GM12878 (cell line): ENCODE measurements around the gene PTPN14.

Experiments used
- BRCA1 ChIP-seq: IDR thresholded peaks from 2 replicates; pipeline ENCODE4 v1.6.1; 2011; ENCODE audit warnings: low read depth, low read length, improper control_type of control experiment
- CBX5 ChIP-seq: sonication (generic); IDR thresholded peaks from 2 replicates; pipeline ENCODE4 v1.6.1; 2016; ENCODE audit warnings: low read depth, moderate library complexity, mild to moderate bottlenecking, inconsistent platforms
- CTCF ChIP-seq, 3 experiments: IDR thresholded peaks in 2 of 3; conservative IDR thresholded peaks in 1 of 3; 2 replicates each; pipeline ENCODE4 v1.5.1; 2011; ENCODE audit warnings: low read depth in 3 of 3, low read length in 3 of 3, mild to moderate bottlenecking in 3 of 3, control low read depth in 2 of 3, moderate library complexity in 2 of 3, inconsistent platforms in 1 of 3, mixed read lengths in 1 of 3; ENCODE audit not compliant: control insufficient read depth in 2 of 3, insufficient read depth in 1 of 3; ENCODE audit errors: extremely low read depth in 1 of 3
- E2F8 ChIP-seq: fragments of 450-650 bp; IDR thresholded peaks from 2 replicates; pipeline ENCODE4 v1.6.1; 2018; ENCODE audit warnings: mild to moderate bottlenecking, low read depth, moderate library complexity; ENCODE audit not compliant: partially characterized antibody
- FOXM1 ChIP-seq: IDR thresholded peaks from 2 replicates; pipeline ENCODE4 v1.6.1; 2012; ENCODE audit warnings: low read depth, mild to moderate bottlenecking, inconsistent platforms, low read length, moderate library complexity
- GABPA ChIP-seq: IDR thresholded peaks from 2 replicates; pipeline ENCODE4 v1.6.1; 2014; ENCODE audit warnings: antibody characterized with exemption, low read depth, mild to moderate bottlenecking, inconsistent platforms
- JUNB ChIP-seq: IDR thresholded peaks from 2 replicates; pipeline ENCODE4 v1.6.1; 2016; ENCODE audit warnings: antibody characterized with exemption, mild to moderate bottlenecking
- NFYB ChIP-seq: IDR thresholded peaks from 2 replicates; pipeline ENCODE4 v1.6.1; 2011; ENCODE audit warnings: low read depth, mild to moderate bottlenecking, low read length, improper control_type of control experiment, moderate library complexity; ENCODE audit not compliant: insufficient read depth
- POLR2A ChIP-seq: IDR thresholded peaks from 2 replicates; pipeline ENCODE4 v1.6.1; 2011; ENCODE audit warnings: low read depth, mild to moderate bottlenecking, low read length
- POLR2AphosphoS5 ChIP-seq: IDR thresholded peaks from 2 replicates; pipeline ENCODE4 v1.6.1; 2011; ENCODE audit warnings: mild to moderate bottlenecking, low read length, inconsistent platforms
- RCOR1 ChIP-seq: conservative IDR thresholded peaks from 2 replicates; pipeline ENCODE4 v1.6.1; 2012; ENCODE audit warnings: low read depth, low read length, improper control_type of control experiment
- RUNX3 ChIP-seq: IDR thresholded peaks from 2 replicates; pipeline ENCODE4 v1.6.1; 2012; ENCODE audit warnings: low read length, inconsistent platforms
- TCF12 ChIP-seq: IDR thresholded peaks from 2 replicates; pipeline ENCODE4 v1.6.1; 2011; ENCODE audit warnings: low read depth, mild to moderate bottlenecking, low read length
- TCF7 ChIP-seq: IDR thresholded peaks from 2 replicates; pipeline ENCODE4 v1.6.1; 2014; ENCODE audit warnings: antibody characterized with exemption, borderline replicate concordance

DNA sequence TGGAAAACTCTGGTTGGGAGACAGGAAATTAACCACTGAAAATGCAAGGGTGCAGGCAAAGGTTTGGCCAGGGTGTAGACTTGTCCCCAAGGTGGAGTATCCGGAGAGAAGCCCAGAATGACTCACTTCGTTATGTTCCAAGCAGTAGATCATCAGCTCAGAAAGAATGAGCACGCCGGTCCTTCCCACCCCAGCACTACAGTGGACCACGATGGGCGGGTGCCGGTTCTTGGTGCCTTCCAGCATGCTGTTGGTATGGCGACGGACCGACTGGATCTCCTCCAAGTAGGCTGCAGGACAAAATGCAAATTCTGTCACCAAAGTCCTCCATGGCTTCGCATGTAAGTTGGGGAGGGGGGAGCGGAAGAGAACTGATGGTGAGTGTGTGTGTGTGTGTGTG is 187.0 kb downstream of the PTPN14 start:
- TF ChIP-seq TCF7 = no peak
- no peak for TF ChIP-seq E2F8
- no peak for TF ChIP-seq GABPA
- TF ChIP-seq RCOR1 = no peak
- no peak for TF ChIP-seq POLR2AphosphoS5
- TF ChIP-seq POLR2A = no peak
- TF ChIP-seq CBX5 = no peak
- TF ChIP-seq BRCA1 = no peak
- TF ChIP-seq CTCF (IDR thresholded peaks at IDR 0.05 in 2 of 3, conservative IDR thresholded peaks at IDR 0.05 in 1 of 3; ENCODE audit: control insufficient read depth in 2 of 3, extremely low read depth in 1 of 3, insufficient read depth in 1 of 3, low read depth in 3 of 3, low read length in 3 of 3) = no peak
- TF ChIP-seq FOXM1 = no peak
- no peak for TF ChIP-seq NFYB
- no peak for TF ChIP-seq JUNB
- no peak for TF ChIP-seq TCF12
- TF ChIP-seq RUNX3 = no peak
